SW480 (cell line): ENCODE measurements around the gene LRSAM1.
"Not testable (repeated sequence)": the region's sequence is repeated elsewhere in the genome, so short reads cannot be mapped to it uniquely, and the experiment has no call there.

ENCODE experiments used
- DNase-seq: peaks from one replicate; pipeline ENCODE4 v3.0.0-alpha.2; 2016; ENCODE audit warnings: low spot score

Gene LRSAM1

GRCh38 chr9:127457191-127457878, 6.0 kb downstream of the LRSAM1 start:
- DNase-seq, result no peak

GRCh38 chr9:127458921-127459320, 7.6 kb downstream of the LRSAM1 start:
- DNase-seq, result no peak

GRCh38 chr9:127463382-127463781, 12.1 kb downstream of the LRSAM1 start:
- DNase-seq, result no peak

- DNase-seq, result no peak
Observed at GRCh38 chr9:127463911-127464310, 12.6 kb downstream of the LRSAM1 start.

- not testable (repeated sequence) for DNase-seq
Observed at GRCh38 chr9:127466407-127466917, 15.2 kb downstream of the LRSAM1 start.

- no peak for DNase-seq
Observed at GRCh38 chr9:127467621-127468020, 16.3 kb downstream of the LRSAM1 start.

GRCh38 chr9:127470662-127471061, 19.4 kb downstream of the LRSAM1 start:
- no peak for DNase-seq

- no peak for DNase-seq
Observed at GRCh38 chr9:127473501-127473900, 22.2 kb downstream of the LRSAM1 start.

GRCh38 chr9:127473932-127474331, 22.6 kb downstream of the LRSAM1 start:
- DNase-seq, result no peak

- DNase-seq, result no peak
Observed at GRCh38 chr9:127474592-127474991, 23.3 kb downstream of the LRSAM1 start.

GRCh38 chr9:127479507-127480081, 28.3 kb downstream of the LRSAM1 start:
- DNase-seq, result no peak

GRCh38 chr9:127482662-127483061, 31.4 kb downstream of the LRSAM1 start:
- no peak for DNase-seq

- DNase-seq, result no peak
Observed at GRCh38 chr9:127485995-127486394, 34.7 kb downstream of the LRSAM1 start.

GRCh38 chr9:127488946-127489345, 37.6 kb downstream of the LRSAM1 start:
- DNase-seq, result no peak

GRCh38 chr9:127489471-127490115, 38.3 kb downstream of the LRSAM1 start:
- no peak for DNase-seq

- DNase-seq, result no peak
Observed at GRCh38 chr9:127490535-127491230, 39.4 kb downstream of the LRSAM1 start.

GRCh38 chr9:127491516-127491915, 40.2 kb downstream of the LRSAM1 start:
- DNase-seq, result no peak

- no peak for DNase-seq
Observed at GRCh38 chr9:127492616-127493015, 41.3 kb downstream of the LRSAM1 start.

- no peak for DNase-seq
Observed at GRCh38 chr9:127493592-127494303, 42.4 kb downstream of the LRSAM1 start.

- DNase-seq, result no peak
Observed at GRCh38 chr9:127494304-127494702, 43.0 kb downstream of the LRSAM1 start.

- DNase-seq, result no peak
Observed at GRCh38 chr9:127495884-127496555, 44.7 kb downstream of the LRSAM1 start.
